Astrocyte (in vitro differentiated cells and primary cell): ENCODE data around the gene TRPM2. TPM values are rescaled to one million over a fixed set of nuclear protein-coding genes. Genes with fewer than 3 reads are reported as not detected.

Experiments used
- DNase-seq: peaks from one replicate; pipeline ENCODE4 v3.0.0-alpha.2; 2010; ENCODE audit warnings: low read depth
- FAIRE-seq: peaks from 2 replicates; lab custom pipeline; 2011; peaks lifted over from hg19 to GRCh38; lab: Jason Lieb, UNC
- H2AFZ ChIP-seq: 2 replicates; pipeline ENCODE4 v1.6.0; 2012; ENCODE audit warnings: low read depth, low read length, inconsistent platforms
- H3K27ac ChIP-seq: 2 replicates; pipeline ENCODE4 v1.5.1; 2011; ENCODE audit warnings: low read depth, low read length, inconsistent platforms
- H3K27me3 ChIP-seq: 2 replicates; pipeline ENCODE4 v1.6.0; 2011; ENCODE audit warnings: low read length, inconsistent platforms; ENCODE audit not compliant: insufficient read depth
- H3K36me3 ChIP-seq: 2 replicates; pipeline ENCODE4 v1.5.1; 2011; ENCODE audit warnings: low read length, inconsistent platforms; ENCODE audit not compliant: insufficient read depth
- H3K4me1 ChIP-seq: 2 replicates; pipeline ENCODE4 v1.5.1; 2011; ENCODE audit warnings: low read length, inconsistent platforms; ENCODE audit not compliant: insufficient read depth
- H3K4me2 ChIP-seq: 2 replicates; pipeline ENCODE4 v1.6.0; 2012; ENCODE audit warnings: low read length, inconsistent platforms
- H3K4me3 ChIP-seq: 2 replicates; pipeline ENCODE4 v1.5.1; 2011; ENCODE audit warnings: low read depth, mild to moderate bottlenecking, low read length, inconsistent platforms; ENCODE audit not compliant: insufficient read depth
- H3K79me2 ChIP-seq: 2 replicates; pipeline ENCODE4 v1.6.0; 2012; ENCODE audit warnings: mild to moderate bottlenecking, low read length, inconsistent platforms; ENCODE audit not compliant: insufficient read depth
- H3K9ac ChIP-seq: 2 replicates; pipeline ENCODE4 v1.6.0; 2012; ENCODE audit warnings: mild to moderate bottlenecking, low read length, inconsistent platforms
- H3K9me3 ChIP-seq: 2 replicates; pipeline ENCODE4 v1.5.1; 2012; ENCODE audit warnings: low read depth, mild to moderate bottlenecking, low read length, inconsistent platforms; ENCODE audit not compliant: insufficient read depth
- H4K20me1 ChIP-seq: 2 replicates; pipeline ENCODE4 v1.6.0; 2012; ENCODE audit warnings: low read length, inconsistent platforms; ENCODE audit not compliant: insufficient read depth
- H3K27ac Mint-ChIP-seq: one replicate; pipeline ENCODE4 v1.8.0; 2021; ENCODE audit warnings: mild to moderate bottlenecking, mixed read lengths; ENCODE audit not compliant: unreplicated experiment
- H3K27me3 Mint-ChIP-seq: one replicate; pipeline ENCODE4 v1.8.0; 2021; ENCODE audit warnings: low read depth, mixed read lengths; ENCODE audit not compliant: unreplicated experiment
- H3K36me3 Mint-ChIP-seq: one replicate; pipeline ENCODE4 v1.8.0; 2021; ENCODE audit warnings: low read depth, mixed read lengths; ENCODE audit not compliant: unreplicated experiment
- H3K4me1 Mint-ChIP-seq: one replicate; pipeline ENCODE4 v1.8.0; 2021; ENCODE audit warnings: low read depth, mixed read lengths; ENCODE audit not compliant: unreplicated experiment
- H3K4me3 Mint-ChIP-seq: one replicate; pipeline ENCODE4 v1.8.0; 2021; ENCODE audit warnings: mild to moderate bottlenecking, moderate library complexity, mixed read lengths; ENCODE audit not compliant: unreplicated experiment
- H3K9me3 Mint-ChIP-seq: one replicate; pipeline ENCODE4 v1.8.0; 2021; ENCODE audit warnings: mild to moderate bottlenecking, mixed read lengths; ENCODE audit not compliant: unreplicated experiment
- CTCF ChIP-seq: IDR thresholded peaks from 2 replicates; pipeline ENCODE4 v1.5.1; 2011; ENCODE audit warnings: low read depth, mild to moderate bottlenecking, inconsistent platforms, low read length, moderate library complexity; ENCODE audit not compliant: insufficient read depth
- EZH2 ChIP-seq: IDR thresholded peaks from 2 replicates; pipeline ENCODE4 v1.6.1; 2012; ENCODE audit warnings: mild to moderate bottlenecking, low read length, inconsistent platforms; ENCODE audit not compliant: insufficient read depth
- total RNA-seq: library from RNA; stranded (reverse); gene quantifications from 2 replicates; pipeline ENCODE4 v1.2.1, GENCODE V29; 2021

TRPM2 gene
- total RNA-seq, 1 donor from 2014 or later = 0.79 TPM

- no peak overlapping the region for H3K27ac ChIP-seq
- peak overlapping the region; percentile 77 for H2AFZ ChIP-seq
- no peaks in the 10 kb centered on the region for H3K36me3 ChIP-seq
- peak overlapping the region; percentile 83 for H3K4me3 Mint-ChIP-seq
- no peaks in the 10 kb centered on the region for H3K4me1 Mint-ChIP-seq
- no peak overlapping the region for H3K27ac Mint-ChIP-seq
- FAIRE-seq = no peak
- no peaks in the 10 kb centered on the region for H3K4me1 ChIP-seq
- no peak overlapping the region for H3K4me3 ChIP-seq
- H3K27me3 Mint-ChIP-seq = peaks cover 15% of the 10 kb centered on the region
- no peak for TF ChIP-seq CTCF
- TF ChIP-seq EZH2 = no peak
- H4K20me1 ChIP-seq = no peaks in the 10 kb centered on the region
- no peaks in the 10 kb centered on the region for H3K9me3 ChIP-seq
- no peak for DNase-seq
- H3K36me3 Mint-ChIP-seq = no peaks in the 10 kb centered on the region
- H3K4me2 ChIP-seq = peak overlapping the region; percentile 85
- H3K27me3 ChIP-seq = peaks cover 2% of the 10 kb centered on the region
- H3K9me3 Mint-ChIP-seq = peaks cover 4% of the 10 kb centered on the region
- H3K9ac ChIP-seq = no peak overlapping the region
- H3K79me2 ChIP-seq = no peaks in the 10 kb centered on the region
Observed at GRCh38 chr21:44456214-44456914, 102.9 kb downstream of the TRPM2 start.

GRCh38 chr21:44456915-44457736 is 103.7 kb downstream of the TRPM2 start:
- TF ChIP-seq EZH2 (no peak), CTCF (no peak)
- Histone ChIP-seq H3K9me3 (no peaks in the 10 kb centered on the region), H3K36me3 (no peaks in the 10 kb centered on the region), H3K27me3 (no peaks in the 10 kb centered on the region), H4K20me1 (no peaks in the 10 kb centered on the region), H3K27ac (no peak overlapping the region), H3K79me2 (no peaks in the 10 kb centered on the region), H3K9ac (no peak overlapping the region), H3K4me2 (no peak overlapping the region), H2AFZ (no peak overlapping the region), H3K4me3 (no peak overlapping the region), H3K4me1 (no peaks in the 10 kb centered on the region)
- Mint-ChIP-seq H3K27ac (no peak overlapping the region), H3K27me3 (peaks cover 8% of the 10 kb centered on the region), H3K36me3 (no peaks in the 10 kb centered on the region), H3K4me1 (no peaks in the 10 kb centered on the region), H3K4me3 (peak overlapping the region; percentile 76), H3K9me3 (peaks cover 5% of the 10 kb centered on the region)
- no peak for DNase-seq
- no peak for FAIRE-seq
